Heart left ventricle (tissue), 16 donors: Measurements from ENCODE around the gene FRK. TPM values are rescaled to one million over a fixed set of nuclear protein-coding genes. Genes with fewer than 3 reads are reported as not detected.
A peak's percentile ranks its signal among the peaks of the same experiment; 100 is the strongest.

Experiments used
- ATAC-seq, 4 donors: fragments of 200-7000 bp; cut with Tn5 transposase; one replicate each; pipeline ENCODE4 v1.9.1; 2020 to 2022; ENCODE audit warnings: moderate library complexity in 4 of 4, mild to moderate bottlenecking in 3 of 4, moderate number of reproducible peaks in 1 of 4
- DNase-seq, 5 donors: peaks; one replicate each; pipeline ENCODE4 v3.0.0-alpha.2; 2020
- H3K27ac ChIP-seq, 12 donors: fragments of 200-600 bp; sonication (generic) in 4 of 12; one replicate each; pipeline versions ENCODE4 v1.5.0 to v1.8.0; 2016 to 2022; ENCODE audit warnings: mild to moderate bottlenecking in 2 of 12
- H3K27me3 ChIP-seq, 9 donors: fragments of 200-600 bp; sonication (generic) in 2 of 9; one replicate each; pipeline versions ENCODE4 v1.5.1 to v1.8.0; 2016 to 2022; ENCODE audit warnings: mild to moderate bottlenecking in 3 of 9
- H3K36me3 ChIP-seq, 9 donors: fragments of 200-600 bp; sonication (generic) in 2 of 9; one replicate each; pipeline versions ENCODE4 v1.5.0 to v1.8.0; 2018 to 2022; ENCODE audit warnings: mild to moderate bottlenecking in 2 of 9
- H3K4me1 ChIP-seq, 12 donors: fragments of 200-600 bp; sonication (generic) in 4 of 12; one replicate each; pipeline versions ENCODE4 v1.5.0 to v1.8.0; 2016 to 2022; ENCODE audit warnings: mild to moderate bottlenecking in 3 of 12
- H3K4me3 ChIP-seq, 12 donors: fragments of 200-600 bp; sonication (generic) in 4 of 12; one replicate each; pipeline versions ENCODE4 v1.5.0 to v1.8.0; 2017 to 2022; ENCODE audit warnings: mild to moderate bottlenecking in 9 of 12, moderate library complexity in 4 of 12
- H3K9me3 ChIP-seq, 12 donors: fragments of 200-600 bp; sonication (generic) in 4 of 12; one replicate each; pipeline versions ENCODE4 v1.5.0 to v1.8.0; 2016 to 2022; ENCODE audit warnings: mild to moderate bottlenecking in 1 of 12
- POLR2A ChIP-seq, 2 donors: fragments of 450-650 bp; IDR thresholded peaks; one replicate each; pipeline ENCODE4 v1.6.1; 2017; ENCODE audit warnings: antibody characterized with exemption in 2 of 2, mild to moderate bottlenecking in 2 of 2, moderate library complexity in 2 of 2
- WGBS, 4 donors: extraction: QIAGEN DNeasy Blood & Tissue Kit in 2 of 4; methylation state at CpG; one replicate each; pipeline versions ENCODE4 v1.1.5 to v1.1.7; 2013 to 2018; 5-methylcytosine and 5-hydroxymethylcytosine counted together
- intact Hi-C, 10 donors: fragments of 100-400 bp; cut with DNase I; formaldehyde crosslinking; loops; one replicate each; pipeline versions ENCODE4 v1.11.1 to v1.14.2; 2022
- polyA plus RNA-seq, 2 donors: library from polyadenylated mRNA; stranded (reverse); fragments of 200-250 nt; gene quantifications; one replicate each; pipeline ENCODE4 v1.2.3, GENCODE V29; 2013
- total RNA-seq, 9 donors: library from RNA; depleted of rRNA in 2 of 9; stranded (reverse); fragments of >200 nt in 2 of 9; fragmentation: NEBNext Ultra II Directional in 3 of 9; extraction: Animal tissue kit (Norgen Biotek cat#: 25700) in 3 of 9; gene quantifications; one replicate each; pipeline versions ENCODE4 v1.1.0 to v1.2.4, GENCODE V29; 2016 to 2023
- TF ChIP-seq, protein P1 (sequence below), 12 donors: fragments of 200-600 bp; sonication (generic) in 4 of 12; IDR thresholded peaks; one replicate each; pipeline versions ENCODE4 v1.5.0 to v1.8.0; 2018 to 2022; ENCODE audit warnings: antibody characterized with exemption in 12 of 12, mild to moderate bottlenecking in 5 of 12
- donor health status: ischemic (EF 13 %, LVEDD 7.1; RV severe dilation, severe dysfunction).
- donor health status: healthy with polysubstance abuse.
- donor health status: DM: no; HTN: yes; CAD: no.
- donor health status: DM: no; HTN: no; CAD: no.
- donor health status: ischemic (EF 25% LVEDD 6.9; RV normal size, moderate dysfunction).
- donor health status: ischemic (EF 25% LVEDD 5.7; RV mildly dilated, moderate dysfunction).
- donor health status: healthy.
- donor health status: DM: yes; HTN: yes; CAD: no.
- donor health status: ischemic (EF 35%, LVEDD 5.7; RV mildly dilated, moderate dysfunction).
- donor health status: nonischemic (EF 11% LVEDD 7.7; RV severe dilation, severe dysfunction).
- donor health status: DM: yes; HTN: yes; CAD: no.
- donor health status: PGD.
- donor health status: ischemic (EF 29% LVEDD 5.4; RV normal size, mild dysfunction).
- donor health status: nonischemic (EF 23%, LVEDD 6.1; RV moderate dilation, normal function).

The FRK gene
- total and polyA plus RNA-seq, 11 donors = 1.4 to 10.8 (median 6.3) TPM

DNA sequence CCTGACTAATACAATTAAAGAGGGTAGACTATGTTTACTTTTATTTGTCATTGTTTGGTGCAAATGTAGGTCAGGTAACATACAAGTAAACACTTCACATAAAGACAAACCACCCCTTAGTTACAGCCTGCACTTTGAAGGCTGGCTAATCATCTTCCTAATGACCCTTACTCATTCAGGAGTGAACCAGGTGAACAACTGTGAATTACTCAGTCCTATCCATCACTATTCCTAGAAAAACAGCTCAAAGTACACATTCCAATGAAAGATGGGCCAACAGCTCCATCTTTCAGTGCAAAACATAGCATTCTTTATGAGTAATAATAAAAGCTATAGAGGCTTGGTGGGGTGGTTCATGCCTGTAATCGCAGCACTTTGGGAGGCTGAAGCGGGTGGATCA is 78.2 kb downstream of the FRK start:
- ATAC-seq = no peak
- H3K27me3 ChIP-seq = no peaks in the 10 kb centered on the region
- WGBS, 4 donors = 93 to 97% (median 95%) methylated on average over 2 of the region's 2 CpGs

GRCh38 chr6:115977220-115977619 is 83.5 kb downstream of the FRK start:
- 33 to 57% (median 42%) methylated on average over 2 of the region's 2 CpGs for WGBS, 4 donors
- no peak for ATAC-seq
- Histone ChIP-seq H3K9me3 (no peaks in the 10 kb centered on the region), H3K4me3 (no peak overlapping the region), H3K27ac (no peak overlapping the region), H3K4me1 (no peaks in the 10 kb centered on the region), H3K36me3 (no peaks in the 10 kb centered on the region), H3K27me3 (no peaks in the 10 kb centered on the region)
- DNase-seq = no peak
- no peak for TF ChIP-seq POLR2A (IDR thresholded peaks at IDR 0.05)
- TF ChIP-seq, protein P1, sequence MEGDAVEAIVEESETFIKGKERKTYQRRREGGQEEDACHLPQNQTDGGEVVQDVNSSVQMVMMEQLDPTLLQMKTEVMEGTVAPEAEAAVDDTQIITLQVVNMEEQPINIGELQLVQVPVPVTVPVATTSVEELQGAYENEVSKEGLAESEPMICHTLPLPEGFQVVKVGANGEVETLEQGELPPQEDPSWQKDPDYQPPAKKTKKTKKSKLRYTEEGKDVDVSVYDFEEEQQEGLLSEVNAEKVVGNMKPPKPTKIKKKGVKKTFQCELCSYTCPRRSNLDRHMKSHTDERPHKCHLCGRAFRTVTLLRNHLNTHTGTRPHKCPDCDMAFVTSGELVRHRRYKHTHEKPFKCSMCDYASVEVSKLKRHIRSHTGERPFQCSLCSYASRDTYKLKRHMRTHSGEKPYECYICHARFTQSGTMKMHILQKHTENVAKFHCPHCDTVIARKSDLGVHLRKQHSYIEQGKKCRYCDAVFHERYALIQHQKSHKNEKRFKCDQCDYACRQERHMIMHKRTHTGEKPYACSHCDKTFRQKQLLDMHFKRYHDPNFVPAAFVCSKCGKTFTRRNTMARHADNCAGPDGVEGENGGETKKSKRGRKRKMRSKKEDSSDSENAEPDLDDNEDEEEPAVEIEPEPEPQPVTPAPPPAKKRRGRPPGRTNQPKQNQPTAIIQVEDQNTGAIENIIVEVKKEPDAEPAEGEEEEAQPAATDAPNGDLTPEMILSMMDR (IDR thresholded peaks at IDR 0.05) = no peak
- intact Hi-C loops = no loop called here

More for the DNA sequence above, 78.2 kb downstream of the FRK start:
- no peak overlapping the region for H3K27ac ChIP-seq
- TF ChIP-seq POLR2A (IDR thresholded peaks at IDR 0.05) = no peak
- TF ChIP-seq, protein P1 (IDR thresholded peaks at IDR 0.05) = no peak
- no peaks in the 10 kb centered on the region for H3K36me3 ChIP-seq
- no peaks in the 10 kb centered on the region for H3K9me3 ChIP-seq
- H3K4me1 ChIP-seq = peaks cover 0 to 3% (median 0%) of the 10 kb centered on the region in 12 donors
- H3K4me3 ChIP-seq = no peak overlapping the region
- intact Hi-C loops = no loop called here
- DNase-seq = no peak

DNA sequence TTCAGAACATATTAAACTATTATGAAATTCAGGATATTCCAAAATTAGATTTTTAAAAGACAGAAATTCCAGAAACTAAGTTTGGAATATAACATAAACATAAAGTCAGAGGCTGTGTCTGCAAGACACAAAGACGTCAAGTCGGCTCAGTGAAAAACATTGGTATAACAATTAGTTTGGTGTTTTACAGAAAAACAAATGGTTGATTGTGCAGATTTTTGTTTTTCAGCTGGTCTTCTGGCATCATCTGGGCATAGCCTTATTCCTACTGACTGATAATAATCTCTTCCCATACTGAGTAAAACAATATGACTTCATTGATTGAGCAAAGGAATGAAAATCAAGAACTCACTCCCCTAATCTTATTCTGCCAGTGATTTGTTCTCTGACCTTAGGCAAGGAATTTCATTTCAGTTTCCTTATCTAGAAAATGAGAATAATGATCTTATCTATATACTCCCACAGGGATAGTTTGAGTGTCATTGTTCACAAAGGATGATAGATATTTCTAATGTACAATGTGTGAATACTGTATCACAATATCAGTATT is 84.3 kb downstream of the FRK start:
- H3K27ac ChIP-seq = no peak overlapping the region
- ATAC-seq = no peak
- peaks cover 0 to 5% (median 0%) of the 10 kb centered on the region in 12 donors for H3K4me1 ChIP-seq
- H3K9me3 ChIP-seq = no peaks in the 10 kb centered on the region
- no peak overlapping the region for H3K4me3 ChIP-seq
- no peaks in the 10 kb centered on the region for H3K27me3 ChIP-seq
- DNase-seq = no peak
- TF ChIP-seq, protein P1 (IDR thresholded peaks at IDR 0.05) = no peak
- no peak for TF ChIP-seq POLR2A (IDR thresholded peaks at IDR 0.05)
- WGBS, 4 donors = 85 to 90% (median 88%) methylated on average over 2 of the region's 2 CpGs
- no peaks in the 10 kb centered on the region for H3K36me3 ChIP-seq
- intact Hi-C loops = no loop called here

DNA sequence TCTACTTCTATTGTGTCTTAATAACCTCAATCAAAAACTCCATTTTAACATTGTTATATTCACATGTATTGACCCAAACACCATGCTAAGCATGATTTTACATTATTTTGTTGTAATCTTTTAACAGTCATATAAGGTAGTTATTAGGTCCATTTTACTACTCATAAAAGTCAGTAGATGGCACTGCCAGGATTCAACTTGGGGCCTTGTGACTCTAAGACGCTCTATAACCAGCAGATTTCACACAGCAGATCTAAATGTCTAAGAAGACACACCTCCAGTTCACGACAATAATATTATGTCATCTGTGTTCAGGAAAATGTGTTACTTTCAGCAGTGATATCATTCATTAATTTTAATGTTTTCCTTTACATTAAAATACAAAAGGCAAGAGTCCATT is 88.0 kb downstream of the FRK start:
- ATAC-seq = no peak
- no peak for DNase-seq
- TF ChIP-seq, protein P1 (IDR thresholded peaks at IDR 0.05) = peak in 1 of 12 donors; percentile 13
- no peak for TF ChIP-seq POLR2A (IDR thresholded peaks at IDR 0.05)
- Histone ChIP-seq H3K4me1 (peaks cover 0 to 15% (median 11%) of the 10 kb centered on the region in 12 donors), H3K4me3 (no peak overlapping the region), H3K27me3 (no peaks in the 10 kb centered on the region), H3K9me3 (no peaks in the 10 kb centered on the region), H3K27ac (no peak overlapping the region), H3K36me3 (no peaks in the 10 kb centered on the region)
- WGBS, 4 donors = 72 to 85% (median 77%) methylated on average over 2 of the region's 2 CpGs
- intact Hi-C loops = no loop called here
